ENCODE measurements around the gene OLIG3.

The OLIG3 gene

DNA sequence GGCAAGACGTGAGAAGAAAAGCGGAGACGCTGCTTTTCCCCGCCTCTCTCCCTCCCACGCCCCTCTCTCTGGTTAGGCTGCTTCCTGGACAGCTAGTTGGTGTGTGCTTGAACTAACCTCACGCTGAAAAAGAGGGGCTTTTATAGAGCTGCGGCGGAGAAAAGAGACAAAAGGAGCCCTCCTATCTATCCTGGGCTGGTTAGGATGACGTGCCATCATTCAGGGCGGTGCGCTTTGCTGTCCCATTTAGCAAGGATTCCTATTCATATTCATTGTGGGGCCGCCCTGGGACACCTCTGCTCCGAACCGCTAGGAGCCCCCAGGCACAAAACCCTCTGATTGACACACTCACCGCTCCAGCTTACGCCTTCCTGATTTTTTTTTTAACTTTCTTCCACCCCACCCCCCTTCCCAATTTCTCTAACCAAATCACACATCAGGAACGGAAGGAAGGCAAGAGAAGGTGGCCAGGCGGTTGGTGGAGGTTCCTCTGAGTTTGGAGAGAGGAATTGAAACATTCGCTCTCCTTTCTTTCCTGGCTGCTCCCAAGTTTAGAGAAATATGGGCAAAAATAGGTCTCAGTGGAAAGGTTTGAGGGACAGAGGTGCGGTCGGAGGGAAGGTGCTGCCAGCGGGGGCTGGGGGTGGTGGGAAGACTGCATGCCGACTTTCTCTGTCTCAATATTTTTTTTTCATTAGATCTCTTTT, at the start of gene OLIG3:
Gene OLIG3, minus strand, starts transcription at position 114 of the 707 bp plus-strand sequence. CDS start 224 bp downstream, outside the sequence.
- Mint-ChIP-seq H3K27ac (peak within 1 kb of the TSS; percentile 47), H3K4me1 (peaks cover 60% of the 10 kb centered on the region), H3K9me3 (no peaks in the 10 kb centered on the region), H3K4me3 (peak within 1 kb of the TSS; percentile 66), H3K27me3 (peaks cover 84% of the 10 kb centered on the region), H3K36me3 (peaks cover 3% of the 10 kb centered on the region)

DNA sequence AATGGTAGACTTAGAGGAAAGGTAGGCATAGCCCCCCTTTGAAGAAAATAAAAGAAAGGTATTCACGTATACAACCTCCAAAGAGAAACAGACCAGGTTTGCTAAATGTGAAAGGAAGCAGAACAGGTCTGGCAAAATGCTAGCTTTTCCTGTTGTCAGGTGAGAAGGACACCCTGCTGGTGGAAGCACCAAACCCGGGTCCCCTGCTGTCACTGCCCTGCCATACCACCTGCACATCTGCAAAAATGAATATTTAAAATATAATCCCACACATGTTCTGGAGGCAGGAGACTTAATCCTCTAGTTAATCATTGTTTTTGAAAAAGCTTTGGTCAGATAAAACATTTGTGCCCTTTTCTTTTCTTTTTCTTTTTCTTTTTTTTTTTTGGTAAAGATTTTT, 48.9 kb upstream of the OLIG3 start:
- H3K27ac Mint-ChIP-seq, result no peak overlapping the region
- no peaks in the 10 kb centered on the region for H3K9me3 Mint-ChIP-seq
- H3K36me3 Mint-ChIP-seq, result no peaks in the 10 kb centered on the region
- H3K4me1 Mint-ChIP-seq, result peaks cover 15% of the 10 kb centered on the region
- H3K27me3 Mint-ChIP-seq, result no peaks in the 10 kb centered on the region
- no peak overlapping the region for H3K4me3 Mint-ChIP-seq

- Mint-ChIP-seq H3K9me3 (no peaks in the 10 kb centered on the region), H3K27ac (no peak overlapping the region), H3K4me3 (no peak overlapping the region), H3K4me1 (peaks cover 15% of the 10 kb centered on the region), H3K27me3 (no peaks in the 10 kb centered on the region), H3K36me3 (no peaks in the 10 kb centered on the region)
Observed at GRCh38 chr6:137542713-137543112, 48.5 kb upstream of the OLIG3 start.

DNA sequence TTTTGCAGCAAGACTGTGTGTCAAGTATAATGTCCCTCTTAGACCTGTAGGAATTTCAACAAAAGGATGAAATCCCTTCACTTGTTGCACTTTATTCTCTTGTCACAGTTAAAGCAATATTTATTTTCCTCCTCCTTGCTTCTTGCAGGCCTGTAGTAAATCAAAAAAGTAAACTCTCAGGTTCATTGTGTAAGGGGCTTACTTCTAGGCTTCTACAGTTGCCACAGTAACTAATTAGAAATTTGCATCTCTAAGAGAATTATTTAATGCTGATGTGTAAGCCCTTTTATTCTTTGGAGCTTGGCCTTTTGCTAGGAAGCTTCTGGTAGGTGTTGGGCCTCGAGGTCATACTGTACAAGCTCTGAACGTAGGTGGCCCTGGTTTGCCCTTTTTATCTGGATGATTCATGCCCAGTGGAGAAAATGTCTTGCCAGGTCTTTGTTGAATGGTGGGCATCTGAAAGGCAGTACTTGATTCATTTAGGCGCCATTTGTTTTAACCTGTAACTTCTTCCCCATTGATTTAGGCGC, 47.4 kb upstream of the OLIG3 start:
- Mint-ChIP-seq H3K36me3 (no peaks in the 10 kb centered on the region), H3K27ac (no peak overlapping the region), H3K27me3 (no peaks in the 10 kb centered on the region), H3K4me1 (peaks cover 15% of the 10 kb centered on the region), H3K9me3 (no peaks in the 10 kb centered on the region), H3K4me3 (no peak overlapping the region)

DNA sequence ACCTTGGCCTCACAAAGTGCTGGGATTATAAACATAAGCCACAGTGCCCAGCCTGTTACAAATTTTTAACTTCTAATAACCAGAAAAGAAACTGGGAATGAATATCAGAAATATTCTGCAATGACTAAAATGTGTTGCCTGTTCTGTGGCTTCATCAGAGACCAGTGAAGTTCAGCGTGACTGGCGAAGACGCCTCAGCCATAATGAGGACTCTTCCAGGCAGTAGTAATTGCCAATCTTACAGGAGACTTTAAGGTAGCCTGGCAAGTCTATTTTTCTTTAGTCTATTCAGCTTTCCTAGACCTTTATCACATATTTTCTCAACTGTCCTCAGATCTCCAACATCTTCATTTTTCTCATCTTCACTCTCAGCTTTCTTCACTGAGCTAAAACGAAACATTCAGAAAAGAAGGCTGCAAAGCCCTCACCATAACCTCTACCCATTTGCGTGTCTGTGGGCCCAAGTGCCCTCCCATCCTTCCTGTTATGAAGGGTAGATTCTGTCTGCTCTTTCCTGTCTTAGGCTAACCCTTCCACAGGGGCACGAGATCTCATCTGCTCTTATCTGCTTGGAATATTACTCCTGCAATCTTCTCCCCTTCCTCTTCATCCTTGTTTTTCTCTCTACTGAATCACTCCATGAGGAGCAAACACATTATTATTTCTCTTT, 42.0 kb upstream of the OLIG3 start:
- Mint-ChIP-seq H3K36me3 (no peaks in the 10 kb centered on the region), H3K9me3 (no peaks in the 10 kb centered on the region), H3K27me3 (no peaks in the 10 kb centered on the region), H3K4me3 (no peak overlapping the region), H3K4me1 (no peaks in the 10 kb centered on the region), H3K27ac (no peak overlapping the region)

DNA sequence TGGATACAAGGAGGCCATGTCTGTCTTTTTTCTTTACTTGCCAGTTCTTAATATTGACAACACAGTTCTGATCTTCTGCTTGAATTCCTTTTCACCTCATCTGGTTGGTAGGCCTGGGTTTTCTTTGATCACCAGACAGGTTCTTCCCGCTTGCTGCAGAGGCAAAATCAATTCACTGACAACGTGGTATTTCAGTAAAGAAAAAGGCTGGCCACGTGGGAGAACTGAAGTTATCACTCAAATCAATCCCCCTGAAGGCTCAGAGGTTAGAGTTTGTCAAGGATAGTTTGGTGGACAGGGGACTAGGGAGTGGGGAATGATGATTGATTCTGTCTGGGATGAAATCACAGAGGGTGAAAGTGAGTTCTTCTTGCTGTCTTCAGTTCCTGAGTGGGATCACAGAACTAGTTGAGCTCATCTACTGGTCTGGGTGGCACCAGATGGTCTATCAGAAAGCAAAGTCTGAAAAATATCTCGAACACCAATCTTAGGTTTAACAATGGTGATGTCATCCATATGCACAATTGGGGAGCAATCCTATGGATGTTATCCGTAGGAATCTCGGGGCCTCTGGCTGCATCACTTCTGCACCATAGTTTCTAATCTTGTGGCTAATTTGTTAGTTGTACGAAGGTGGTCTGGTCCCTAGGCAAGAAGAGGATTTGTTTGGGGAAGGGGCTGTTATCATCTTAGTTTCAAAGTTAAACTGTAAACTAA, 37.3 kb upstream of the OLIG3 start:
- H3K9me3 Mint-ChIP-seq, result no peaks in the 10 kb centered on the region
- no peak overlapping the region for H3K4me3 Mint-ChIP-seq
- no peak overlapping the region for H3K27ac Mint-ChIP-seq
- no peaks in the 10 kb centered on the region for H3K4me1 Mint-ChIP-seq
- H3K27me3 Mint-ChIP-seq, result peaks cover 6% of the 10 kb centered on the region
- peaks cover 2% of the 10 kb centered on the region for H3K36me3 Mint-ChIP-seq

GRCh38 chr6:137530404-137530803, 36.2 kb upstream of the OLIG3 start:
- Mint-ChIP-seq H3K27me3 (peaks cover 6% of the 10 kb centered on the region), H3K4me1 (no peaks in the 10 kb centered on the region), H3K4me3 (no peak overlapping the region), H3K9me3 (no peaks in the 10 kb centered on the region), H3K36me3 (peaks cover 2% of the 10 kb centered on the region), H3K27ac (no peak overlapping the region)

DNA sequence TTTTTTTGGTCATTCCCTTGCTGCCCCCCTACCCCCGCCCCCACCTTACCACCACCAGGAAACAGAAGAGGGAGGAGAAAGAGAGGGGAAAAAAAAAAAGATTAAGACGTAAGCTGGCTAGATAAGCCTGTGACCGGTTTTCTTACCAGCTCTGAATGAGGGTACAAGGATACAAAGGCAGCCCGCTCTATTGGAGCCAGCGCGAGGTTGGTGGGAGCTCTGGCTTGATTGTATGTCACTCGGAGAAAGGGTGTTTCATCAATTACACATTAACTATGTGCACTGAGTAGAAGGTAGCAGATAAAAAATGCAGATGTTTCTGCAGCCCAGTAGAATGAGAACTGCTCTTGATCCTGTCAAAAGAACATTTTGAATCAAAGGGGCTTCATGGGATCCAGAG, 28.6 kb upstream of the OLIG3 start:
- no peak overlapping the region for H3K4me3 Mint-ChIP-seq
- peaks cover 2% of the 10 kb centered on the region for H3K4me1 Mint-ChIP-seq
- H3K36me3 Mint-ChIP-seq, result no peaks in the 10 kb centered on the region
- no peak overlapping the region for H3K27ac Mint-ChIP-seq
- no peaks in the 10 kb centered on the region for H3K9me3 Mint-ChIP-seq
- peaks cover 21% of the 10 kb centered on the region for H3K27me3 Mint-ChIP-seq

DNA sequence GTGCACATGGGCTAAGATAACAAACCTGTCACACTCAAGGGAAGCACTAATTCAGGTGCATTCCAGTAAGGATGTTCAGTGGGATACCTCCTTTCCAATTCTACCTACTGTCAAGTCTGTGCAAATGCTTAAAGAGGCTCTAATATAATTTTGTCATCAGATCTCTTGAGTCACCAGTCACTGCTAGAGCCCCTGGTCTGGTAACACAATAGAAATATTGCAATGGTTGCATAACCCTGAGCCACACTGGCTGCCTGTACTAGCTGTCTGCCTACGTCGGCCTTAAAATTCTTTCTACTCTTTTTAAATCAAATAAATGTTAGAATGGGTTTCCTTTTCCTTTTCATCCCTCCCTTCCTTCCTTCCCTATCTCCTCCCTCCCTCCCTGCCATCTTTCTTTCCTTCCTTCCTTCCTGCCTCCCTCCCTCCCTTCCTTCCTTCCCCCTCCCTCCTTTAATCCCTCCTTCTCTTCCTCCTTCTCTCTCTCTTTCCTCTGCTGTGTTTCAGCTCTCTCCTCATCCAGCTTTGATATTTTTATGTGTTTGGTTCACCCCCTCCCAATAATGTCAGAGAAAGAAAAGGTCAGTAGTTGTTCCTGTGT, 28.1 kb upstream of the OLIG3 start:
- H3K27me3 Mint-ChIP-seq, result peaks cover 26% of the 10 kb centered on the region
- no peak overlapping the region for H3K4me3 Mint-ChIP-seq

GRCh38 chr6:137520520-137520919, 26.3 kb upstream of the OLIG3 start:
- no peak overlapping the region for H3K4me3 Mint-ChIP-seq
- peaks cover 3% of the 10 kb centered on the region for H3K36me3 Mint-ChIP-seq
- H3K9me3 Mint-ChIP-seq, result no peaks in the 10 kb centered on the region
- H3K27me3 Mint-ChIP-seq, result peaks cover 40% of the 10 kb centered on the region
- peaks cover 10% of the 10 kb centered on the region for H3K4me1 Mint-ChIP-seq
- no peak overlapping the region for H3K27ac Mint-ChIP-seq

More for the DNA sequence above, 28.1 kb upstream of the OLIG3 start:
- H3K9me3 Mint-ChIP-seq, result no peaks in the 10 kb centered on the region
- peaks cover 7% of the 10 kb centered on the region for H3K4me1 Mint-ChIP-seq
- no peak overlapping the region for H3K27ac Mint-ChIP-seq
- H3K36me3 Mint-ChIP-seq, result no peaks in the 10 kb centered on the region

DNA sequence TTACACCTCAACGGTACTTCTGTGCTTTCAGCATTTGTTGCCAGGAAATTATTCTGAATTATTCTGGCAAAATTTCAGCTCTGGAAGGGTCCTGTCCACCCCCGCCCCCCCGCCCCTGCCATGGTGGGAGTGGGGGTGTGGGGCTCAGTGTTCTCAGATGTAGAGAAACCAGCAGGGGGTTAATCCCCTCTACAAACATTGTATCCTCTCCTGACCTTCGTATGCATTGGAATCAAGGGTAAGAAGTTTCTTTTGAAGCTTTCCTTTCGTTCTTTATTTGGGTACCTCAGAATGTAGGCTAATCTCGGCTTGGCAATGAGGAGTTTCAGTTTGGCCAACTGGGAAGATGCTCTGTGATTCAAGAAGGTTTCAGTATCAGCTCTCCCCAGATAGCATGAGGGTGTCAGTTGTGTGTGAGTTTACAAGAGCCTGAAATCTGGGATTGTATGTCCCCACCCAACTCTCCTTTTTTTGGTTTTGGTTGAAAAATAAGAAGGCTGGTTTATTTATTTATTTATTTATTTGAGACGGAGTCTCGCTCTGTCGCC, 25.5 kb upstream of the OLIG3 start:
- Mint-ChIP-seq H3K27ac (no peak overlapping the region), H3K4me3 (no peak overlapping the region), H3K4me1 (peaks cover 10% of the 10 kb centered on the region), H3K36me3 (peaks cover 3% of the 10 kb centered on the region), H3K9me3 (peaks cover 6% of the 10 kb centered on the region), H3K27me3 (peaks cover 47% of the 10 kb centered on the region)

- Mint-ChIP-seq H3K4me1 (peaks cover 10% of the 10 kb centered on the region), H3K36me3 (peaks cover 3% of the 10 kb centered on the region), H3K9me3 (peaks cover 6% of the 10 kb centered on the region), H3K27ac (no peak overlapping the region), H3K27me3 (peaks cover 52% of the 10 kb centered on the region), H3K4me3 (no peak overlapping the region)
Observed at GRCh38 chr6:137518386-137518983, 24.3 kb upstream of the OLIG3 start.

- H3K4me3 Mint-ChIP-seq, result no peak overlapping the region
- peaks cover 10% of the 10 kb centered on the region for H3K9me3 Mint-ChIP-seq
- H3K4me1 Mint-ChIP-seq, result peaks cover 10% of the 10 kb centered on the region
- peaks cover 7% of the 10 kb centered on the region for H3K36me3 Mint-ChIP-seq
- no peak overlapping the region for H3K27ac Mint-ChIP-seq
- H3K27me3 Mint-ChIP-seq, result peaks cover 57% of the 10 kb centered on the region
Observed at GRCh38 chr6:137514418-137514817, 20.2 kb upstream of the OLIG3 start.

GRCh38 chr6:137512757-137513605, 18.8 kb upstream of the OLIG3 start:
- Mint-ChIP-seq H3K4me3 (no peak overlapping the region), H3K36me3 (peaks cover 7% of the 10 kb centered on the region), H3K27me3 (peaks cover 56% of the 10 kb centered on the region), H3K9me3 (peaks cover 10% of the 10 kb centered on the region), H3K4me1 (peaks cover 9% of the 10 kb centered on the region), H3K27ac (no peak overlapping the region)

Data from activated naive CD4-positive, alpha-beta T cell treated with anti-CD3 and anti-CD28 coated beads, Interleukin-2, amount 50 U/mL, for 24 hours (primary cell).